Suprapubic skin (tissue), 4 donors: ENCODE results near the gene TBX4.

Source experiments
- EP300 ChIP-seq: sonication (generic); formaldehyde crosslinking; IDR thresholded peaks from one replicate; pipeline ENCODE4 v1.6.1; 2017; ENCODE audit warnings: antibody characterized with exemption
- POLR2A ChIP-seq, 2 donors: fragments of 450-650 bp; IDR thresholded peaks; one replicate each; pipeline ENCODE4 v1.6.1; 2017; ENCODE audit warnings: antibody characterized with exemption in 2 of 2, mild to moderate bottlenecking in 2 of 2, moderate library complexity in 2 of 2
- POLR2AphosphoS5 ChIP-seq, 3 donors: sonication (generic); formaldehyde crosslinking; IDR thresholded peaks; one replicate each; pipeline ENCODE4 v1.6.1; 2017; ENCODE audit warnings: antibody characterized with exemption in 3 of 3
- TF ChIP-seq, protein P1 (sequence below), 2 donors: fragments of 200-600 bp in 1 of 2; fragments of 450-650 bp in 1 of 2; sonication (generic) in 1 of 2; IDR thresholded peaks; one replicate each; pipeline ENCODE4 v1.5.1; 2016 to 2019; ENCODE audit warnings: antibody characterized with exemption in 2 of 2, mild to moderate bottlenecking in 1 of 2, moderate library complexity in 1 of 2

DNA sequence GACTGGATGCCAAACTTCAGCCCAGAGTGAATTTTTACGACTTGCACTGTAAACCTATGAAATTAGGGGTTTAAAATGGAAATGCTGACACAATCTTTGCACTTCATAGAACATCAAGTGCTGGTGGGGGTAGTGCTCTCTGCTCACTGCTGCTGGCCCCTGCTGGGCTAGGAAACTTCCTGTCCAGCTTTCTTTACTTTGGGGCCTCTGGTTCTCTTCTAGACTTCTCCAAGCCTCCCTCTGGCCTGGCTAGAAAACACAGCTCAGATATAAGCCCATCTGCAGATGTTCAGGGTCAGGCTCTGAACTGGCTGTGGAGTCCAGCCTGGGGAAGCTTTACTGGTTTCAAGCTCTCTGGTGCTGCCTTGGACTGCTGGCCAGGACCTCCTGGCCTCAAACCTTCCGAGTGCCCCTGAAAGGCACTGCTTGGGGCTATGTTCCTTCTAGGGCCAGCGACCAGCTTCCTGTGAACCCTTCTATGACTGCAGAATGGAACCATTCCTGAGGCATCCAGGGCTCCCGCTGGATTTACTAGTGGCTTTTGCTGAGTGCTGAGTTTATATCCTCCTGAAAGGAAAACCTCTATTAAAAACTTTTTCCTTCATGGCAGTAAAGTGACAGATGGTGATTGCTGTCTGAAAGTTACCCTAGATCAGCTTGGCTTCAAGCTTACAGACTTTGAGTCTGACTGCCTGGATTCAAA lies 59.4 kb downstream of the TBX4 start:
- no peak for TF ChIP-seq POLR2A (IDR thresholded peaks at IDR 0.05)
- no peak for TF ChIP-seq EP300
- TF ChIP-seq, protein P1, sequence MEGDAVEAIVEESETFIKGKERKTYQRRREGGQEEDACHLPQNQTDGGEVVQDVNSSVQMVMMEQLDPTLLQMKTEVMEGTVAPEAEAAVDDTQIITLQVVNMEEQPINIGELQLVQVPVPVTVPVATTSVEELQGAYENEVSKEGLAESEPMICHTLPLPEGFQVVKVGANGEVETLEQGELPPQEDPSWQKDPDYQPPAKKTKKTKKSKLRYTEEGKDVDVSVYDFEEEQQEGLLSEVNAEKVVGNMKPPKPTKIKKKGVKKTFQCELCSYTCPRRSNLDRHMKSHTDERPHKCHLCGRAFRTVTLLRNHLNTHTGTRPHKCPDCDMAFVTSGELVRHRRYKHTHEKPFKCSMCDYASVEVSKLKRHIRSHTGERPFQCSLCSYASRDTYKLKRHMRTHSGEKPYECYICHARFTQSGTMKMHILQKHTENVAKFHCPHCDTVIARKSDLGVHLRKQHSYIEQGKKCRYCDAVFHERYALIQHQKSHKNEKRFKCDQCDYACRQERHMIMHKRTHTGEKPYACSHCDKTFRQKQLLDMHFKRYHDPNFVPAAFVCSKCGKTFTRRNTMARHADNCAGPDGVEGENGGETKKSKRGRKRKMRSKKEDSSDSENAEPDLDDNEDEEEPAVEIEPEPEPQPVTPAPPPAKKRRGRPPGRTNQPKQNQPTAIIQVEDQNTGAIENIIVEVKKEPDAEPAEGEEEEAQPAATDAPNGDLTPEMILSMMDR (IDR thresholded peaks at IDR 0.05), result no peak
- no peak for TF ChIP-seq POLR2AphosphoS5 (IDR thresholded peaks at IDR 0.05)
